ENCODE data around the gene TIMM29. TPM values are rescaled to one million over a fixed set of nuclear protein-coding genes. Genes with fewer than 3 reads are reported as not detected.

Gene TIMM29
- total RNA-seq, 1 experiment from 2014 or later, result 30.4 TPM

- peak overlapping the region; percentile 76 for H3K27ac Mint-ChIP-seq (ENCODE audit: unreplicated experiment)
- DNase-seq, result no peak
Measured at GRCh38 chr19:10923260-10924112, 5.1 kb upstream of the TIMM29 start.

GRCh38 chr19:10924597-10924996 is 4.0 kb upstream of the TIMM29 start:
- TF ChIP-seq CTCF (IDR thresholded peaks at IDR 0.05; ENCODE audit: insufficient read depth in 1 of 2, low read depth in 1 of 2, low read length in 1 of 2, severe bottlenecking in 1 of 2, unreplicated experiment in 1 of 2), result no peak
- no TSS peak for BruUV-seq (replicated peaks)
- H3K27ac Mint-ChIP-seq (ENCODE audit: unreplicated experiment), result peak overlapping the region; percentile 77
- Histone ChIP-seq H3K27me3 (replicated peaks; ENCODE audit: control insufficient read depth, insufficient read depth, low read length) (no peaks in the 10 kb centered on the region), H3K36me3 (ENCODE audit: control insufficient read depth, insufficient read depth, low read length) (peaks cover 2% of the 10 kb centered on the region), H3K9me3 (no peaks in the 10 kb centered on the region), H3K4me3 (ENCODE audit: low read depth, low read length) (no peak overlapping the region), H3K4me1 (no peaks in the 10 kb centered on the region)
- peak overlapping the region; percentile 10 for H3K4me3 Mint-ChIP-seq (ENCODE audit: unreplicated experiment)
- no peaks in the 10 kb centered on the region for H3K27me3 Mint-ChIP-seq (ENCODE audit: insufficient read depth, unreplicated experiment)
- H3K9me3 Mint-ChIP-seq (ENCODE audit: unreplicated experiment), result no peaks in the 10 kb centered on the region
- intact Hi-C loops (cut with micrococcal nuclease; ENCODE audit: unreplicated experiment), result no loop called here
- ChIA-PET POLR2A (no interaction called here), CTCF (no interaction called here)
- DNase-seq, result no peak
- peaks cover 85% of the 10 kb centered on the region for H3K36me3 Mint-ChIP-seq (ENCODE audit: insufficient read depth, unreplicated experiment)
- peaks cover 6% of the 10 kb centered on the region for H3K4me1 Mint-ChIP-seq (ENCODE audit: low read depth, unreplicated experiment)

More at GRCh38 chr19:10923260-10924112, 5.1 kb upstream of the TIMM29 start:
- no peak for TF ChIP-seq CTCF (IDR thresholded peaks at IDR 0.05; ENCODE audit: insufficient read depth in 1 of 2, low read depth in 1 of 2, low read length in 1 of 2, severe bottlenecking in 1 of 2, unreplicated experiment in 1 of 2)
- Histone ChIP-seq H3K27me3 (replicated peaks; ENCODE audit: control insufficient read depth, insufficient read depth, low read length) (no peaks in the 10 kb centered on the region), H3K36me3 (ENCODE audit: control insufficient read depth, insufficient read depth, low read length) (peaks cover 2% of the 10 kb centered on the region), H3K4me1 (no peaks in the 10 kb centered on the region), H3K9me3 (no peaks in the 10 kb centered on the region), H3K4me3 (ENCODE audit: low read depth, low read length) (no peak overlapping the region)
- CTCF ChIA-PET, result no interaction called here
- peaks cover 6% of the 10 kb centered on the region for H3K4me1 Mint-ChIP-seq (ENCODE audit: low read depth, unreplicated experiment)
- peaks cover 83% of the 10 kb centered on the region for H3K36me3 Mint-ChIP-seq (ENCODE audit: insufficient read depth, unreplicated experiment)
- no TSS peak for BruUV-seq (replicated peaks)
- intact Hi-C loops (cut with micrococcal nuclease; ENCODE audit: unreplicated experiment), result no loop called here
- no peaks in the 10 kb centered on the region for H3K27me3 Mint-ChIP-seq (ENCODE audit: insufficient read depth, unreplicated experiment)
- H3K9me3 Mint-ChIP-seq (ENCODE audit: unreplicated experiment), result no peaks in the 10 kb centered on the region
- H3K4me3 Mint-ChIP-seq (ENCODE audit: unreplicated experiment), result no peak overlapping the region
- POLR2A ChIA-PET, result no interaction called here

GRCh38 chr19:10927730-10928562 is 665 bp upstream of the TIMM29 start:
- peaks cover 3% of the 10 kb centered on the region; the same call in 1 of the 2 replicates for H3K4me1 ChIP-seq
- H3K4me3 ChIP-seq (ENCODE audit: low read depth, low read length), result peak overlapping the region; percentile 99
- peaks cover 81% of the 10 kb centered on the region for H3K36me3 Mint-ChIP-seq (ENCODE audit: insufficient read depth, unreplicated experiment)
- peak overlapping the region; percentile 87 for H3K27ac Mint-ChIP-seq (ENCODE audit: unreplicated experiment)
- peak overlapping the region; percentile 92 for H3K4me3 Mint-ChIP-seq (ENCODE audit: unreplicated experiment)
- no peaks in the 10 kb centered on the region for H3K9me3 Mint-ChIP-seq (ENCODE audit: unreplicated experiment)
- ChIA-PET POLR2A (interaction anchor here (1.0 kb wide), 1 partner anchor 57 kb away, joined by 4 read pairs; the partner anchor contains the start of gene CARM1), CTCF (interaction anchor here (1.1 kb wide), 1 partner anchor 8 kb away, joined by 4 read pairs; no protein-coding TSS in a partner anchor)
- peaks cover 6% of the 10 kb centered on the region for H3K4me1 Mint-ChIP-seq (ENCODE audit: low read depth, unreplicated experiment)
- no peak for TF ChIP-seq CTCF (IDR thresholded peaks at IDR 0.05; ENCODE audit: insufficient read depth in 1 of 2, low read depth in 1 of 2, low read length in 1 of 2, severe bottlenecking in 1 of 2, unreplicated experiment in 1 of 2)
- intact Hi-C loops (cut with micrococcal nuclease; ENCODE audit: unreplicated experiment), result no loop called here
- no peaks in the 10 kb centered on the region for H3K27me3 ChIP-seq (replicated peaks; ENCODE audit: control insufficient read depth, insufficient read depth, low read length)
- BruUV-seq (replicated peaks), result TSS peak; percentile 69
- no peaks in the 10 kb centered on the region for H3K27me3 Mint-ChIP-seq (ENCODE audit: insufficient read depth, unreplicated experiment)
- no peaks in the 10 kb centered on the region; the same call in 1 of the 2 replicates for H3K36me3 ChIP-seq (ENCODE audit: control insufficient read depth, insufficient read depth, low read length)
- H3K9me3 ChIP-seq, result no peaks in the 10 kb centered on the region
- DNase-seq, result no peak
